Loucy (cell line): ENCODE measurements around the gene IL24.

ENCODE experiments used
- H2AFZ ChIP-seq: fragments of 200-600 bp; sonication (generic); 2 replicates; pipeline ENCODE4 v1.6.0; 2016; ENCODE audit warnings: antibody characterized with exemption, mild to moderate bottlenecking, low read length, moderate library complexity
- H3F3A ChIP-seq: fragments of 200-600 bp; 2 replicates; pipeline ENCODE4 v1.6.0; 2016; ENCODE audit warnings: antibody characterized with exemption, low read depth, mild to moderate bottlenecking
- H3K27me3 ChIP-seq: fragments of 200-600 bp; sonication (generic); 2 replicates; pipeline ENCODE4 v1.6.1; 2014; ENCODE audit warnings: low read length, mild to moderate bottlenecking; ENCODE audit not compliant: insufficient read depth, poor library complexity, severe bottlenecking
- H3K36me3 ChIP-seq: fragments of 200-600 bp; sonication (generic); 2 replicates; pipeline ENCODE4 v1.6.1; 2016; ENCODE audit warnings: low read length; ENCODE audit not compliant: insufficient read depth
- H3K4me1 ChIP-seq: fragments of 200-600 bp; sonication (generic); 2 replicates; pipeline ENCODE4 v1.5.1; 2014; ENCODE audit warnings: low read length, mild to moderate bottlenecking; ENCODE audit not compliant: insufficient read depth, poor library complexity, severe bottlenecking
- H3K4me2 ChIP-seq: fragments of 200-600 bp; sonication (generic); 2 replicates; pipeline ENCODE4 v1.6.0; 2014; ENCODE audit warnings: antibody characterized with exemption, low read length, low read depth, mild to moderate bottlenecking; ENCODE audit not compliant: poor library complexity, severe bottlenecking
- H3K4me3 ChIP-seq: fragments of 200-600 bp; sonication (generic); 2 replicates; pipeline ENCODE4 v1.5.1; 2014; ENCODE audit warnings: low read length, mild to moderate bottlenecking, mixed read lengths; ENCODE audit not compliant: poor library complexity, severe bottlenecking
- H3K79me2 ChIP-seq: fragments of 200-600 bp; sonication (generic); 2 replicates; pipeline ENCODE4 v1.6.1; 2014; ENCODE audit warnings: low read length; ENCODE audit not compliant: insufficient read depth
- H3K9ac ChIP-seq: fragments of 200-600 bp; sonication (generic); 2 replicates; pipeline ENCODE4 v1.6.0; 2014; ENCODE audit warnings: mild to moderate bottlenecking, low read depth, low read length, moderate library complexity; ENCODE audit not compliant: poor library complexity, severe bottlenecking
- H3K9me2 ChIP-seq: fragments of 200-600 bp; sonication (generic); replicated peaks from 2 replicates; pipeline ENCODE4 v1.6.1; 2016; ENCODE audit warnings: low read depth, low read length, mixed read lengths
- H3K9me3 ChIP-seq: fragments of 200-600 bp; sonication (generic); 2 replicates; pipeline ENCODE4 v1.6.1; 2014; ENCODE audit warnings: mild to moderate bottlenecking, antibody characterized with exemption, low read length, low read depth; ENCODE audit not compliant: insufficient read depth
- H4K20me1 ChIP-seq: fragments of 200-600 bp; sonication (generic); 2 replicates; pipeline ENCODE4 v1.6.0; 2014; ENCODE audit warnings: antibody characterized with exemption, low read length, mild to moderate bottlenecking; ENCODE audit not compliant: insufficient read depth, poor library complexity, severe bottlenecking
- EZH2phosphoT487 ChIP-seq: fragments of 200-600 bp; IDR thresholded peaks from 2 replicates; pipeline ENCODE4 v1.6.1; 2018; ENCODE audit warnings: antibody characterized with exemption, mild to moderate bottlenecking, moderate library complexity, borderline replicate concordance
- TF ChIP-seq, protein P1 (sequence below): fragments of 200-600 bp; sonication (generic); conservative IDR thresholded peaks from 2 replicates; pipeline ENCODE4 v1.5.1; 2014; ENCODE audit warnings: mild to moderate bottlenecking, antibody characterized with exemption, low read length

The IL24 gene

DNA sequence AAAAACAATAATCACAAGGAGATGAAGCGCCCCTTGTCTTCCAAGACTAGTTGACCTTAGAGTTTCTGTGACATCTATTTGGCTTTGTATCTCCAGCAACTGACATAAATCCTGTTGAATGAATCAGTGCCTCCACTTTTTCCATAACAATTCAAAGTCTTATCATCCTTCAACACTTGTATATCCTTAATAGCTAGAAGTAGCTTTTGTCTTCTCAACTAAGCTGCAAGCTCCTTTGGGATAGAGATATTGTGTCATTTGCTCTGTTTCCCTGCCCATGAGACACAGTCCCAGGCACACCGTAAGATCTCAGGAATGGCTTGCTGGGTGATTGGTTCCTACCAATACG is 43.3 kb downstream of the IL24 start:
- Histone ChIP-seq H3K4me3 (no peak overlapping the region), H3K9ac (no peak overlapping the region), H3K79me2 (no peaks in the 10 kb centered on the region), H3F3A (no peaks in the 10 kb centered on the region), H3K27me3 (no peaks in the 10 kb centered on the region), H3K4me1 (no peaks in the 10 kb centered on the region), H3K36me3 (no peaks in the 10 kb centered on the region), H3K4me2 (no peak overlapping the region), H2AFZ (no peak overlapping the region), H3K9me3 (no peaks in the 10 kb centered on the region), H3K9me2 (no peaks in the 10 kb centered on the region), H4K20me1 (no peaks in the 10 kb centered on the region)
- TF ChIP-seq, protein P1, sequence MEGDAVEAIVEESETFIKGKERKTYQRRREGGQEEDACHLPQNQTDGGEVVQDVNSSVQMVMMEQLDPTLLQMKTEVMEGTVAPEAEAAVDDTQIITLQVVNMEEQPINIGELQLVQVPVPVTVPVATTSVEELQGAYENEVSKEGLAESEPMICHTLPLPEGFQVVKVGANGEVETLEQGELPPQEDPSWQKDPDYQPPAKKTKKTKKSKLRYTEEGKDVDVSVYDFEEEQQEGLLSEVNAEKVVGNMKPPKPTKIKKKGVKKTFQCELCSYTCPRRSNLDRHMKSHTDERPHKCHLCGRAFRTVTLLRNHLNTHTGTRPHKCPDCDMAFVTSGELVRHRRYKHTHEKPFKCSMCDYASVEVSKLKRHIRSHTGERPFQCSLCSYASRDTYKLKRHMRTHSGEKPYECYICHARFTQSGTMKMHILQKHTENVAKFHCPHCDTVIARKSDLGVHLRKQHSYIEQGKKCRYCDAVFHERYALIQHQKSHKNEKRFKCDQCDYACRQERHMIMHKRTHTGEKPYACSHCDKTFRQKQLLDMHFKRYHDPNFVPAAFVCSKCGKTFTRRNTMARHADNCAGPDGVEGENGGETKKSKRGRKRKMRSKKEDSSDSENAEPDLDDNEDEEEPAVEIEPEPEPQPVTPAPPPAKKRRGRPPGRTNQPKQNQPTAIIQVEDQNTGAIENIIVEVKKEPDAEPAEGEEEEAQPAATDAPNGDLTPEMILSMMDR = no peak
- no peak for TF ChIP-seq EZH2phosphoT487

DNA sequence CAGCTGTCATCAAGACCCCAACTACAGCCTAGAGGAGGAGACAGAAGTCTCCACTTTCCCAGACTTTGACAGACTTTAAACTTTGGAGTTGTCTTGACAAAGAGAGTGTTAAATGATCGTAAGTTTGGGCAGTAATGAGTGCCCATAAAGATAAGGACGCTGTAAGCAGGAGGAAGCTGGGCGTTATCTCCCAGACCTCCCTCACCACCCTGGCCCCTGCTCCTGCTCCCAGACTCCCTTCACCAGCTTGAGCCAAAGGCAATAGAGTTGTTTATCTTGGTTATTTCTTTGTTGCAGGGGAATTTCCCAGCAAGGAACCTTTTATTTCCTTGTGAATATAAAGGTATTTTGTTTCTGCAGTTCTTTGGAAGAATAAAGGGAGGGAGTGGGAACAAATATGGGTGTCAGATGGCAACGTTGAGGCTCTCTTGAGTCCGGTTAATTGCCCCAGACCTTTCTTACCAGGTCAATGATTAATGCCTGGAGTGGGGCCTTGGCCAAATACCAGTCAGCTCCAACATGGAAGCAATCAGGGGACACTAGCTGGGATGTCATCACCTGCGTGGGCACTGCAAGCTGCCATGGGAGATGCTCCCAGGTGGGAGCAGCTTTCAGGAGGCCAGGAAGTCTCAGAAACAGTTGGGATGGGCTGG is 44.6 kb downstream of the IL24 start:
- TF ChIP-seq, protein P1 = no peak
- no peak for TF ChIP-seq EZH2phosphoT487
- Histone ChIP-seq H3K79me2 (no peaks in the 10 kb centered on the region), H3K9ac (no peak overlapping the region), H4K20me1 (no peaks in the 10 kb centered on the region), H3K9me2 (no peaks in the 10 kb centered on the region), H3K9me3 (no peaks in the 10 kb centered on the region), H3K36me3 (no peaks in the 10 kb centered on the region), H3K4me1 (no peaks in the 10 kb centered on the region), H3K4me2 (no peak overlapping the region), H3K4me3 (no peak overlapping the region), H3K27me3 (no peaks in the 10 kb centered on the region), H3F3A (no peaks in the 10 kb centered on the region), H2AFZ (no peak overlapping the region)

DNA sequence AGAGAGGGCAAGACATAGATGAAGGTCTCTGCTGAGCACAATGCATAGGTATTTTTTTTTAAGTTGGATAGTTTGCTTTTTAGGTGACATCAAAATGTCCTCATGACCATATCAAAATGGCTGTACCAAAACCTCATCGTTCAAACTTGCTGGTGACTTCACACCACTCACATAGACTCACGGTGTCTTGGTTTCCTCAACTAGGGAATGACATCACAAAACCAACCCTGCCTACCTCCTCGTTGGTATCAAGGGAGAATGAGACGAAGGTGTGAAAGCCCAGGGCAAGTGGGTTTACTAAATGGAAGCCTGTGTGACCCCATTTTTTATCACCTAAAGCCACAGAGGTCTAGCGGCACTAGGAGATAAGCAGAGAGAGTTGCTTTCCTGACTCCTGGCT is 47.5 kb downstream of the IL24 start:
- TF ChIP-seq EZH2phosphoT487 = no peak
- TF ChIP-seq, protein P1 = no peak
- H3K9ac ChIP-seq = no peak overlapping the region
- no peaks in the 10 kb centered on the region for H3K4me1 ChIP-seq
- no peaks in the 10 kb centered on the region for H3F3A ChIP-seq
- H3K4me3 ChIP-seq = no peak overlapping the region
- no peaks in the 10 kb centered on the region for H4K20me1 ChIP-seq
- no peak overlapping the region for H3K4me2 ChIP-seq
- H3K79me2 ChIP-seq = no peaks in the 10 kb centered on the region
- H3K9me2 ChIP-seq = no peaks in the 10 kb centered on the region
- H3K27me3 ChIP-seq = no peaks in the 10 kb centered on the region
- H3K36me3 ChIP-seq = no peaks in the 10 kb centered on the region
- H2AFZ ChIP-seq = no peak overlapping the region
- H3K9me3 ChIP-seq = no peaks in the 10 kb centered on the region
